ENCODE results near the gene LRRC4B.

The LRRC4B gene

GRCh38 chr19:50482916-50483315 is 85.3 kb downstream of the LRRC4B start:
- POLR2A ChIA-PET: no interaction called here
- CTCF ChIA-PET: no interaction called here
- no peak for TF ChIP-seq CTCF (IDR thresholded peaks at IDR 0.05; ENCODE audit: control extremely low read depth, extremely low read depth, low read depth, missing control alignments)
- DNase-seq (ENCODE audit: extremely low spot score): no peak

GRCh38 chr19:50482271-50482855 is 85.9 kb downstream of the LRRC4B start:
- CTCF ChIA-PET: no interaction called here
- TF ChIP-seq CTCF (IDR thresholded peaks at IDR 0.05; ENCODE audit: control extremely low read depth, extremely low read depth, low read depth, missing control alignments): no peak
- no peak for DNase-seq (ENCODE audit: extremely low spot score)
- POLR2A ChIA-PET: no interaction called here

- no peak for TF ChIP-seq CTCF (IDR thresholded peaks at IDR 0.05; ENCODE audit: control extremely low read depth, extremely low read depth, low read depth, missing control alignments)
- ChIA-PET CTCF (no interaction called here), POLR2A (no interaction called here)
- DNase-seq (ENCODE audit: extremely low spot score): no peak
Measured at GRCh38 chr19:50481351-50482149, 86.7 kb downstream of the LRRC4B start.

GRCh38 chr19:50480281-50481111 is 87.7 kb downstream of the LRRC4B start:
- ChIA-PET CTCF (interaction anchor here (2.3 kb wide), 1 partner anchor 111 kb away, joined by 8 read pairs; no protein-coding TSS in a partner anchor), POLR2A (no interaction called here)
- DNase-seq (ENCODE audit: extremely low spot score): no peak
- TF ChIP-seq CTCF (IDR thresholded peaks at IDR 0.05; ENCODE audit: control extremely low read depth, extremely low read depth, low read depth, missing control alignments): no peak

- DNase-seq (ENCODE audit: extremely low spot score): no peak
- POLR2A ChIA-PET: interaction anchor here (0.6 kb wide), 1 partner anchor 15 kb away, joined by 3 read pairs; no protein-coding TSS in a partner anchor
- no peak for TF ChIP-seq CTCF (IDR thresholded peaks at IDR 0.05; ENCODE audit: control extremely low read depth, extremely low read depth, low read depth, missing control alignments)
- CTCF ChIA-PET: interaction anchor here (1.5 to 2.3 kb wide), 3 partner anchors 18 to 122 kb away, joined by 5 to 8 read pairs (median 7); no protein-coding TSS in a partner anchor
Measured at GRCh38 chr19:50479761-50480251, 88.4 kb downstream of the LRRC4B start.

Data from GM10248 (cell line).